Activated CD4-positive, CD25-positive, alpha-beta regulatory T cell treated with anti-CD3 and anti-CD28 coated beads, Interleukin-2, amount 50 U/mL, for 24 hours (primary cell): ENCODE data around the gene ZC3H15.
A peak's percentile ranks its signal among the peaks of the same experiment; 100 is the strongest.
"Not testable (repeated sequence)": the region's sequence is repeated elsewhere in the genome, so short reads cannot be mapped to it uniquely, and the experiment has no call there.

ENCODE experiments used
- ATAC-seq, 2 donors: fragments of 150-1000 bp; cut with Tn5 transposase; one replicate each; pipeline ENCODE4 v1.10.0; 2021; ENCODE audit warnings: mild to moderate bottlenecking in 1 of 2, moderate library complexity in 1 of 2

Gene ZC3H15

DNA sequence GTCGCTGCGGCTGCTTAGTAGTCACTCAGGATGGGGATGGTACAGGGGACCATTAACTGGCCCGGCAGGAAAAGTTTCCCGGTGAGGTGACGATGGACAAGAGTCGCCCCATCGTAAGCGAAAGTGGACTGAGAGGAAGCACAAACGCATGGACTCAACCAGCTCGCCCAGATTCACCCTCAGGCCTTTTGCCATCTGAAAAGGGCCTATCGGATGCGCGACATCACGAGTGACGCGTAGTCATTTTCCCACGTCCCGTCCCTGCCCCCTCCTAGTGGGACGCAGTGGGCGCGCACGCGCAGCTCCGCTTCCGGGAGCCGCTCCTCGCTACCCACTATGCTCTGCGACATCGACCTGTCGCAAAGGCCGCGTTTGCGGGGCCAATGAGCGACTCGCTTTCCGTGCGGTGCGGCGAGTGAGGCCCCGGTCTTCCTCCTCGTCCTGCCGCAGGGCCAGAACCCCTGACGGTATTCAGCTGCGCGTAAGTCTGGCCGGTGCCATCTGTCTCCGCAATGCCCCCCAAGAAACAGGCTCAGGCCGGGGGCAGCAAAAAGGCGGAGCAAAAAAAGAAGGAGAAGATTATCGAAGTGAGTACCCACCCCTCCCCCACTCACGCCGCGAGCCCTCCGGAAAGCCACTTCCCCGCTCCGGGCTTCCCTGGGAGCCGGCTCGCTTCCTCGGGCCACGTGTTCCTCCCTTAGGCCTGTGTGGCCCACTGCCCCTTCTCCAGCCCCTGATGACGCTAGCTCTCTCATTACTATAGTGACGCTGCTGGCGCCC, at the start of gene ZC3H15:
Gene ZC3H15 (plus strand): TSS at position 390 of the 780 bp plus-strand sequence. CDS start 123 bp downstream, at position 513.
- peak; percentile 88 to 92 for ATAC-seq

GRCh38 chr2:186437719-186438118, 48.3 kb upstream of the ZC3H15 start:
- ATAC-seq: no peak

DNA sequence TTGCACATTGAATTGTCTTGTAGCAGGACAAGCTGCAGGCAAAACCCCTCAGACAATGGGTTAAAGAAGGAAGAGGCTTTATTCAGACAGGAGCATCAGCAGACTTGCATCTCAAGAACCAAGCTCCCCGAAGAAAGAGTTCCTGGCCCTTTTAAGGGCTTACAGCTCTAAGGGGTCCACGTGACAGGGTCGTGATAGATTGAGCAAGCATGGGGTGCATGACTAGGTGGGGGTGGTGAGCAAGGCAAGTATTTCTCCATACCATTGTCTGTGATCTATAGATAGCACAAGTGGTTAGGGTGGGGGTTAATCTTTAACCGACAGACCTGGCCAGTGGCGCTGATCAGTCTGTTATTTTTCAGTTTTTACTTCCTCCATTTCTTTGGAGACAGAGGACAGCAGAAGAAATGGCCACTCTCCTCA, 46.4 kb upstream of the ZC3H15 start:
- not testable (repeated sequence) for ATAC-seq

- no peak for ATAC-seq
These were observed 45.6 kb upstream of the ZC3H15 start for GRCh38 chr2:186440506-186440905.

DNA sequence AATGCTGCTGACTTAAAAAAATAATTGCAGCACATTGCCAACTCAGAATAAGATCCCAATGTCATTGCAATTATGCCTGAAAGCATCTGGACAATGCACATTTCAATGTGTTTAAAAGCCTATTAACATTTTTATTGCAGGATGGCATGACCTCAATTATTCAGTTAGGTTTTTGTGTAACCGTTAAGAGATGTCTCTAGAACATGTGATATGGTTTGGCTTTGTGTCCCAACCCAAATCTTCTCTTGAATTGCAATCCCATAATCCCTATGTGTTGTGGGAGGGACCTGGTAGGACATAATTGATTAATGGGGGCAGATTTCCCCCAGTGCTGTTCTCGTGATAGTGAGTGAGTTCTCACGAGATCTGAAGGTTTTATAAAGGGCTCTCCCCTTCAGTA, 43.2 kb upstream of the ZC3H15 start:
- no peak for ATAC-seq

- no peak for ATAC-seq
These were observed 42.2 kb upstream of the ZC3H15 start for GRCh38 chr2:186443851-186444250.

DNA sequence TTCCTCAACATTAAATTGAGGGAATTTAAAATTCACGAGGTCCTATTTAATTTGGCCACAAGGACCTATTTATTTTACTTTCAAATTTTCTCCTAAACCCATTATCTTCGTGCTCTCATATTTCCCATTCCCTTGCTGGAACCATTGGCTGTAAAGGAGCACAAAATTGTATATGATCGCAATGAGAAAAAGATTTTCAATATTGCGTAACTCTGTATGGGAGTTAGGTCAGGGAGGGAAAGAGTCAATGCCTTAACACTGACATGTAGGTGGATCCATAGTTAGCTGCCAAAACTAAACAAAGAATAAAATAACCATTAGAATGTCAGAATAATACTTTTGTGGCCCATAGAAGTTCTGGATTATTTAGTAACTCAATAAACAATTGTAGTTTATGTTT, 40.6 kb upstream of the ZC3H15 start:
- no peak for ATAC-seq

- ATAC-seq: no peak
These were observed 30.4 kb upstream of the ZC3H15 start for GRCh38 chr2:186455613-186456012.

DNA sequence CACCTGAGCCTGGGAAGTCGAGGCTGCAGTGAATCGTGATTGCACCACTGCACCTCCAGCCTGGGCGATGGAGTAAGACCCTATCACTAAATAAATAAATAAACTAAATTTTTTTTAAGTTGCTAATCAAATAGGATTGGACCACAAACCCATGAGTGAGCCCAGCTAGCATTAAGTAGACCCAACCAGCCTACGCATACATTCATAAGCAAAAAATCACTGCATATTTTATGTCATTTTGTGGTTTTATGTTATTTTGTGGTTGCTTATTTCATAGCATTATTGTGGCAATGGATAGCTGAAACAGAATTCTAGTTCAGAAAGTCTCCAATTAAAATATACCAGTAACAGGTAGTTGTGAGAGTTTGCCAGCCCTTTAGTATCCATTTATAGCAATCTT, 29.1 kb upstream of the ZC3H15 start:
- no peak for ATAC-seq

- ATAC-seq: no peak
These were observed 28.2 kb upstream of the ZC3H15 start for GRCh38 chr2:186457908-186458307.

DNA sequence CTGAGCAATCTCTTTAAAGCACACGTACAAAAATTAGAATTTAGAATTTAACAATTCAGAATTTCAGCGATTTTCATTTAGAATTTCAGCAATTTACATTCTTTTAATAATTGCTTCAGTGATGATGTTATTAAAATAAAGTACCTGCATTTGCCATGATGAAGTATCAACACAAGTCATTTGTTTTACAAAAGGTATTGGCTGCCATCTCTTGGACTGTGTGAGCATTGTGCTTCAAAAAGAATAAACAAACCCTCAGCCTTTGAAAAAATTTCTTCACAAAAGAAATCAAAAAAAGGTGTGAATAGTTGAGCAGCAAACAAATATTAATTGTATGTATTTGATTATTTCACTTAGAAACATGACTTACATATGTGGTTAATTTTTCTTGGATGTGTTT, 27.1 kb upstream of the ZC3H15 start:
- no peak for ATAC-seq

- ATAC-seq: no peak
These were observed 25.6 kb upstream of the ZC3H15 start for GRCh38 chr2:186460465-186460864.

- no peak for ATAC-seq
These were observed 19.3 kb upstream of the ZC3H15 start for GRCh38 chr2:186466743-186467142.

- no peak for ATAC-seq
These were observed 18.6 kb upstream of the ZC3H15 start for GRCh38 chr2:186467421-186467820.

GRCh38 chr2:186472722-186473493, 13.2 kb upstream of the ZC3H15 start:
- ATAC-seq: not testable (repeated sequence)

GRCh38 chr2:186474239-186474638, 11.8 kb upstream of the ZC3H15 start:
- ATAC-seq: not testable (repeated sequence)

GRCh38 chr2:186477790-186478189, 8.3 kb upstream of the ZC3H15 start:
- no peak for ATAC-seq

- ATAC-seq: no peak
These were observed 5.1 kb upstream of the ZC3H15 start for GRCh38 chr2:186480991-186481390.

- ATAC-seq: no peak
These were observed 1.9 kb upstream of the ZC3H15 start for GRCh38 chr2:186484062-186484735.

DNA sequence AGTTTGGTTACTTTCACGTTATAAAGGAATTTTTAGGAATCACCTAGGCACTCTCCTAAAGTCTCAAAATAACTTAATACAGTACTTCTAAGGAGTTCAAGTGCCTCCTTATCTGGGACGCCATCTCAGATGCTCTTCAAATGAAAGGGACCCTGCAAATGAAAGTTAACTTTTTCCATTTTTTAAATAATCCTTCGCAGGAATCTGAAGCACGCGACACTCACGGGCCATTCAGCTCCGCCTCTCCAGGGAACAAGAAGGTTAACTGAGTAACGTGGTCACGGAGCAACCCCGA, 537 bp upstream of the ZC3H15 start:
- ATAC-seq: peak in 1 of 2 donors; percentile 53

GRCh38 chr2:186486651-186487647, 889 bp downstream of the ZC3H15 start:
- no peak for ATAC-seq

DNA sequence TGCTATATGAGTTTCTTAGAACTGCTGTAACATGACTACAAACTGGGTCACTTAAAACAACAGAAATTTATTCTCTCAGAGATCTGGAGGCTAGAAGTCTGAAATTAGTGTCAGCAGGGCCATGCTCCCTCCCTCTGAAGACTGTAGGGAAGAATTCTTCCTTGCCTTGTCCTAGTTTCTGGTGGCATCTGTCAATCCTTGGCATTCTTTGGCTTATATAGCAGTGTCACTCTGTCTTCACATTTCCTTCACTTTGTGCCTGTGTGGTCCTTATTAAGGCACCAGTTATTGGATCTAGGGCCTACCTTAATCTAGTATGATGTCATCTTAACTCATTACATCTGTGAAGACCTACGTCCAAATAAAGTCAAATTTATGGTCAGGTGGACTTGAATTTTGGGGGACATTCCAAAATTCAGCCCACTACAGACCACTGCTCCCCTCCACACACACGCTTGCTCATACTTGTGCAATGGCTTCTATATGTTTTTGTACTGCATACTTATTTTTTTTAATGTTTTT, 7.6 kb downstream of the ZC3H15 start:
- ATAC-seq: no peak
